Tongue (tissue), 3 donors: ENCODE results near the gene TRAF3IP1. TPM values are rescaled to one million over a fixed set of nuclear protein-coding genes. Genes with fewer than 3 reads are reported as not detected.

ENCODE experiments used
- DNase-seq: peaks from one replicate; pipeline ENCODE4 v3.0.0-alpha.2; 2015
- small RNA-seq: library from RNA; depleted of rRNA; stranded (forward); fragments of <200 nt; gene quantifications from one replicate; pipeline ENCODE3, GENCODE V24; 2014; ENCODE audit warnings: low replicate concordance
- total RNA-seq: library from RNA; depleted of rRNA; stranded (reverse); fragments of >200 nt; gene quantifications from one replicate; pipeline ENCODE4 v1.2.3, GENCODE V29; 2014

Gene TRAF3IP1
- total RNA-seq, 1 donor from 2014 or later = 3.5 TPM

DNA sequence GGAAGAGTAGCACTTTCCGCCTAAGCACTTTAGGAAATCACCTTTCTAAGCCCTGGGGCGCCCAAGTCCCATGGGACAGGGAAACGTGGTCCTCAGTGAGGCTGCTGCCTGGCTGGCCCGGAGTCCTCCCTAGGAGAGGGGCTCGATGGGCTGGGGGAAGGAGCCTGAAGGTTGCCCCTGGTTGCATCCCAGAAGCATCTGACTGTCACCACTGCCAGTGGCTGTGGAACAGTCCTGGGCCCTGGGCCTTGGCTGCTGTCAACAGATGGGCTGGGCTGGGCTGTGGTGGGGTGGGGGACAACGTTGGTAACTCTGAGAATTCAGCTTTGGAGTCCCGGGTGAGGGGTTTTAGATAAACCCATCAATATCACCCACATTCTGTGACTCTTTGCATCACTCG is 128.9 kb downstream of the TRAF3IP1 start:
- DNase-seq = no peak

DNA sequence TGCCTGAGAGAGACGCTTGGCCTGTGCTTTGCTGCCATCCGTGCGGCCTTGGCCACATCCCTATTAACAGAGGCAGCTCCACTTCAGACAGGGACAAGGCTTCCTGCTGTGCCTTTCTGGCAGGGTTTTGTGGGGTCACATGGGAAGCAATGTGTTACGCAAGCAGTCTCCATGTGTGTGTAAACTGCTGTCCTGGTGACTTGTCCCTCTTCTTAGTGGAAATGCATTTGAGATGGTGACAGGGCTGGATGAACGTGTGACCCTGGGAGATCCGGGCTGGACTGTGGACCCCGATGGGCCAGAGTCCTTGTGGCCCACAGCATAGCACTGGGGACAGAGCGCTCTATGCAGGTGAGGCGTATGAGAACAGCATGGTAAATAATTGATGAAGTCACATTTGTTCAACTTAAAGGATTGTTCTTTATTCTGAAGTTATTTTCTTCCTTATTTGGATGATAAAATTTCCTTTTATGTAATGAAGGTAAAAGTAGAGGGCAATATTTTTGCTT is 129.6 kb downstream of the TRAF3IP1 start:
- no peak for DNase-seq

- no peak for DNase-seq
Measured at GRCh38 chr2:238450440-238450861, 130.1 kb downstream of the TRAF3IP1 start.

Small RNA genes within 50 kb of the gene (small RNA-seq; reads per million reads assigned to genes)
- not detected for gene RNU6-234P

Other genes starting within 250 kb of the TRAF3IP1 start
- 1.0 TPM for gene ESPNL, start 220.2 kb upstream of the TRAF3IP1 start, total RNA-seq
- gene KLHL30, start 181.8 kb upstream of the TRAF3IP1 start, total RNA-seq = 58.4 TPM
- 14.1 TPM for gene ERFE, start 161.5 kb upstream of the TRAF3IP1 start, total RNA-seq
- gene ILKAP, start 116.8 kb upstream of the TRAF3IP1 start, total RNA-seq = 33.2 TPM
- gene HES6, start 80.5 kb upstream of the TRAF3IP1 start, total RNA-seq = 22.1 TPM
- 15.3 TPM for gene PER2, start 31.9 kb upstream of the TRAF3IP1 start, total RNA-seq
- gene ASB1, start 106.4 kb downstream of the TRAF3IP1 start, total RNA-seq = 43.6 TPM